Stomach (tissue), 9 donors: ENCODE results near the gene RGMB. TPM values are rescaled to one million over a fixed set of nuclear protein-coding genes. Genes with fewer than 3 reads are reported as not detected.

ENCODE experiments used
- DNase-seq, 2 donors: peaks; one replicate each; pipeline versions ENCODE4 v3.0.0 to v3.0.0-alpha.2; 2013 to 2019
- H3K27ac ChIP-seq, 5 donors: fragments of 200-600 bp in 4 of 5; sonication (generic) in 4 of 5; one replicate each; pipeline ENCODE4 v1.5.1; 2013 to 2019; ENCODE audit warnings: mild to moderate bottlenecking in 1 of 5, moderate library complexity in 1 of 5
- H3K27me3 ChIP-seq, 3 donors: fragments of 200-600 bp; sonication (generic); one replicate each; pipeline ENCODE4 v1.5.1; 2017 to 2019; ENCODE audit warnings: mixed run types in 1 of 3
- H3K36me3 ChIP-seq, 4 donors: fragments of 200-600 bp; sonication (generic); 1 replicate in 3 of 4; 2 replicates in 1 of 4; pipeline ENCODE4 v1.5.1; 2016 to 2019
- H3K4me1 ChIP-seq, 4 donors: fragments of 200-600 bp; sonication (generic); one replicate each; pipeline ENCODE4 v1.5.1; 2016 to 2019
- H3K4me3 ChIP-seq, 4 donors: fragments of 200-600 bp; sonication (generic) in 3 of 4; one replicate each; pipeline ENCODE4 v1.5.1; 2016 to 2019; ENCODE audit warnings: mild to moderate bottlenecking in 1 of 4
- H3K9me3 ChIP-seq, 4 donors: fragments of 200-600 bp; sonication (generic); one replicate each; pipeline ENCODE4 v1.5.1; 2016 to 2019
- EP300 ChIP-seq: sonication (generic); formaldehyde crosslinking; IDR thresholded peaks from one replicate; pipeline ENCODE4 v1.6.1; 2017; ENCODE audit warnings: antibody characterized with exemption
- POLR2A ChIP-seq, 4 donors: fragments of 450-650 bp; IDR thresholded peaks; one replicate each; pipeline ENCODE4 v1.6.1; 2016; ENCODE audit warnings: antibody characterized with exemption in 4 of 4, control low read depth in 2 of 4, mild to moderate bottlenecking in 1 of 4, moderate library complexity in 1 of 4
- POLR2AphosphoS5 ChIP-seq, 3 donors: sonication (generic); formaldehyde crosslinking; IDR thresholded peaks; one replicate each; pipeline ENCODE4 v1.6.1; 2016; ENCODE audit warnings: antibody characterized with exemption in 3 of 3
- WGBS, 5 donors: extraction: QIAGEN DNeasy Blood & Tissue Kit in 3 of 5; methylation state at CpG; one replicate each; pipeline versions ENCODE4 v1.1.5 to v1.1.7; 2013 to 2018; 5-methylcytosine and 5-hydroxymethylcytosine counted together
- intact Hi-C: fragments of 100-400 bp; cut with DNase I; formaldehyde crosslinking; loops from one replicate; pipeline ENCODE4 v1.15.1; 2023; ENCODE audit warnings: low total_unique reads
- polyA plus RNA-seq, 3 donors: library from polyadenylated mRNA; stranded (reverse); fragments of 200-250 nt; gene quantifications; one replicate each; pipeline ENCODE4 v1.2.3, GENCODE V29; 2013
- total RNA-seq, 5 donors: library from RNA; depleted of rRNA; stranded (reverse); fragments of >200 nt; gene quantifications; one replicate each; pipeline versions ENCODE4 v1.1.0 to v1.2.3, GENCODE V29; 2014 to 2016
- TF ChIP-seq, protein P1 (sequence below), 7 experiments: fragments of 450-650 bp in 4 of 7; fragments of 200-600 bp in 3 of 7; sonication (generic) in 3 of 7; IDR thresholded peaks; one replicate each; pipeline ENCODE4 v1.5.1; 2016 to 2019; ENCODE audit warnings: antibody characterized with exemption in 7 of 7, control low read depth in 2 of 7, mild to moderate bottlenecking in 1 of 7
- donor health status: healthy with polysubstance abuse.
- donor health status: Bipolar disorder and iron deficiency.
- donor health status: healthy.

The RGMB gene
- total and polyA plus RNA-seq, 8 donors, result 8.4 to 215 (median 50.1) TPM

DNA sequence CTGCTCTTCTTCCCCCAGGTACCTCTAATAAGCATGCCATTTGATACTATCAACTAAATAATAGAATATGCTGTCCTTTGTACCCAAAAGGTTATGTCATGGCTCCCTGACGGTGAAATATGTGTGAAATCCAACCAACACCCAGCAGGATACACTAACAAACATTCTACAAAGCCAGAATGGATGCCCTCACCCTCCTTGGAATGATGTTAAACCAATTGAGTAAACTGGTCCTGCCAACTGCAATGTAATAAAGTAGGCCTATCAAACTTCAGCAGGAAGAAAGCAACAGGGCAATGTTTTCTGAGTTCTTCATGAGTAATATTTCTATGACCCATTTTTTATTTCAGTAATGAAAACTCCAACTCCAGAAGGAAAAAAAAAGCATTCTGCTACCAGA is 24.9 kb downstream of the RGMB start:
- 16 to 64% (median 50%) methylated on average over 1 of the region's 1 CpG for WGBS, 5 donors
- Histone ChIP-seq H3K4me1 (peaks cover 5 to 29% (median 19%) of the 10 kb centered on the region in 4 donors), H3K4me3 (no peak overlapping the region), H3K9me3 (no peaks in the 10 kb centered on the region), H3K27ac (no peak overlapping the region), H3K36me3 (peaks cover 2 to 16% (median 12%) of the 10 kb centered on the region in 4 donors), H3K27me3 (no peaks in the 10 kb centered on the region)
- intact Hi-C loops, result no loop called here
- no peak for TF ChIP-seq POLR2A (IDR thresholded peaks at IDR 0.05)
- TF ChIP-seq POLR2AphosphoS5 (IDR thresholded peaks at IDR 0.05), result no peak
- TF ChIP-seq, protein P1, sequence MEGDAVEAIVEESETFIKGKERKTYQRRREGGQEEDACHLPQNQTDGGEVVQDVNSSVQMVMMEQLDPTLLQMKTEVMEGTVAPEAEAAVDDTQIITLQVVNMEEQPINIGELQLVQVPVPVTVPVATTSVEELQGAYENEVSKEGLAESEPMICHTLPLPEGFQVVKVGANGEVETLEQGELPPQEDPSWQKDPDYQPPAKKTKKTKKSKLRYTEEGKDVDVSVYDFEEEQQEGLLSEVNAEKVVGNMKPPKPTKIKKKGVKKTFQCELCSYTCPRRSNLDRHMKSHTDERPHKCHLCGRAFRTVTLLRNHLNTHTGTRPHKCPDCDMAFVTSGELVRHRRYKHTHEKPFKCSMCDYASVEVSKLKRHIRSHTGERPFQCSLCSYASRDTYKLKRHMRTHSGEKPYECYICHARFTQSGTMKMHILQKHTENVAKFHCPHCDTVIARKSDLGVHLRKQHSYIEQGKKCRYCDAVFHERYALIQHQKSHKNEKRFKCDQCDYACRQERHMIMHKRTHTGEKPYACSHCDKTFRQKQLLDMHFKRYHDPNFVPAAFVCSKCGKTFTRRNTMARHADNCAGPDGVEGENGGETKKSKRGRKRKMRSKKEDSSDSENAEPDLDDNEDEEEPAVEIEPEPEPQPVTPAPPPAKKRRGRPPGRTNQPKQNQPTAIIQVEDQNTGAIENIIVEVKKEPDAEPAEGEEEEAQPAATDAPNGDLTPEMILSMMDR (IDR thresholded peaks at IDR 0.05), result no peak
- no peak for TF ChIP-seq EP300
- DNase-seq, result no peak

DNA sequence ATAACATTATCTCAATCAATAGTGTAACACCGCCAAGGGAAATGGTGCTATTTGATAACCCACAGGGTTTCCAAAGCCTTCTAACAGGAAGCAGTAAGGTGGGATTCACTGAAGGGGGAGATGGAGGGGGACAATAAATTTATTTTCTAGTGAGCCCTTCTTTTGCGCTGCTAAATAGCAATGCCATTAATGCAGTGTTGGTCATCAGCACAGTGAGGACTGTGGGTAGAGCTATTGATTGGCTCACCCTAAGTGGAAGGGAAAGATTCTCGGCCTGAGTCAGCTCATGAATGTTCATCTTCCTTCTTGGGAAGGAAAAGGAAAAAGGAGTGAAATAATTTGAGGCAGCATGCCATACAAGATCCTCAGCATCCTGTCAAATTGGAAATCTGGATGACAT is 25.4 kb downstream of the RGMB start:
- Histone ChIP-seq H3K9me3 (no peaks in the 10 kb centered on the region), H3K27me3 (no peaks in the 10 kb centered on the region), H3K4me3 (no peak overlapping the region), H3K27ac (no peak overlapping the region), H3K4me1 (peaks cover 5 to 29% (median 19%) of the 10 kb centered on the region in 4 donors), H3K36me3 (peaks cover 0 to 13% (median 7%) of the 10 kb centered on the region in 4 donors)
- no peak for DNase-seq
- WGBS, 5 donors, result 64 to 80% (median 70%) methylated on average over 3 of the region's 3 CpGs
- TF ChIP-seq, protein P1 (IDR thresholded peaks at IDR 0.05), result no peak
- TF ChIP-seq POLR2AphosphoS5 (IDR thresholded peaks at IDR 0.05) (no peak), EP300 (no peak), POLR2A (IDR thresholded peaks at IDR 0.05) (no peak)
- intact Hi-C loops, result no loop called here

DNA sequence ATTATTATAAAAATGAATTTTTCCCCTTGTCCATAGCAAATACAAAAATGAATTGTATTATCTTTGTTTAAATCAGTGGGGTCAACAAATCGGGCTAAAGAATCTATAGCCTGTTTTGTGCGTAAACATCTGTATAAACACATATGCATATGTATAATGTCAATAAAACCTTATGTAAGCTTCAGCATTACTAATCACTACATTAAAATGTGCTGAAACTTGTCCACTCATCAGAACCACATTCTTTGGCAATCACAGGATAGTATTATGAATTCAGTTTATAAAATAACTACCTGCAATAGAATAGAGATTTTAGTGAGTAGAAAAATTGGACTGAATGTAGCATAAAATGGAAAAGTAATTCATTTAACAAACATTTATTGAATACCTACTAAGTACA is 30.6 kb downstream of the RGMB start:
- Histone ChIP-seq H3K9me3 (peaks cover 0 to 21% (median 12%) of the 10 kb centered on the region in 4 donors), H3K4me1 (no peaks in the 10 kb centered on the region), H3K27ac (no peak overlapping the region), H3K36me3 (no peaks in the 10 kb centered on the region), H3K27me3 (no peaks in the 10 kb centered on the region), H3K4me3 (no peak overlapping the region)
- TF ChIP-seq POLR2AphosphoS5 (IDR thresholded peaks at IDR 0.05), result no peak
- TF ChIP-seq, protein P1 (IDR thresholded peaks at IDR 0.05), result no peak
- no peak for TF ChIP-seq EP300
- no peak for TF ChIP-seq POLR2A (IDR thresholded peaks at IDR 0.05)
- DNase-seq, result no peak
- 57 to 75% (median 66%) methylated on average over 2 of the region's 2 CpGs for WGBS, 5 donors
- intact Hi-C loops, result no loop called here

DNA sequence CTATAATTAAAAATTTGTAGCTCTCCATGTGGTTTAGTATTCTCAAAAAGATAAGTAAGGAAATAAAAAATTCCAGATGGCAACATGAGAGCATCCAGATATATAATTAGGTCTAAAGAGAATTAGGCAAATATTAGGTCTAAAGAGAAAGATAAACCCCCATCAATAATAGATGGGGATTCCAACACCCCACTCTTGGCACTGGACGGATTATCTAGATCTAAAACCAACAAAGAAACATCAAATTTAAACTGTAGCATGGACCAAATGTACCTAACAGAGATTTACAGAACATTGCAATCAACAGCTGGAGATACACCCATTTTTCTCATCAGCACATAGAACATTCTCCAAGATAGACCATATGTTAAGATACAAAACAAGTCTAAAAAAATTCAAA is 31.6 kb downstream of the RGMB start:
- DNase-seq, result no peak
- Histone ChIP-seq H3K27ac (no peak overlapping the region), H3K4me1 (no peaks in the 10 kb centered on the region), H3K4me3 (no peak overlapping the region), H3K9me3 (peaks cover 0 to 21% (median 12%) of the 10 kb centered on the region in 4 donors), H3K36me3 (no peaks in the 10 kb centered on the region), H3K27me3 (no peaks in the 10 kb centered on the region)
- intact Hi-C loops, result no loop called here
- TF ChIP-seq EP300 (no peak), POLR2AphosphoS5 (IDR thresholded peaks at IDR 0.05) (no peak)
- TF ChIP-seq, protein P1 (IDR thresholded peaks at IDR 0.05), result no peak
- 0 to 46% (median 3%) methylated on average over 1 of the region's 1 CpG for WGBS, 5 donors
